ENCODE results near the gene RBM34. TPM values are rescaled to one million over a fixed set of nuclear protein-coding genes. Genes with fewer than 3 reads are reported as not detected.

Gene RBM34
- total and polyA plus RNA-seq, 4 donors, result 60.6 to 88.6 (median 73.2) TPM

DNA sequence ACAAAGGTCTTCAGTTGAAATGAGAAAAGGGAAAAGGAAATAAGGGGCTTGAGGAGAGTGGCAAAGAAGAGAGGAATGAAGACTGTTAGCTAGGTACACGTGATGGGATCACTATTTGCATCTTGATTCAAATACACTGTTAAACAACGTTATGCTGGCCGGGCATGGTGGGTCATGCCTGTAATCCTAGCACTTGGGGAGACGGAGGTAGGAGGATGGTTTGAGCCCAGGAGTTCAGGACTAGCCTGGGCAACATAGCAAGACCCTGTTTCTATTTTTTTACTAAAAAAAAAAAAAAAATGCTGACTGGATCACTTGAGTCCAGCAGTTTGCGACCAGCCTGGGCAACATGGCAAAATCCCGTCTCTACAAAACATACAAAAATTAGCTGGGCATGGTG, 2.4 kb downstream of the RBM34 start:
- H3K4me3 ChIP-seq (ENCODE audit: low read depth, low read length), result no peak overlapping the region
- H3K4me1 ChIP-seq (ENCODE audit: control insufficient read depth, insufficient read depth, low read length), result peaks cover 16% of the 10 kb centered on the region
- H3K36me3 ChIP-seq (ENCODE audit: control insufficient read depth, insufficient read depth, low read length), result peaks cover 37% of the 10 kb centered on the region
- no peaks in the 10 kb centered on the region for H3K27me3 ChIP-seq (ENCODE audit: control insufficient read depth, insufficient read depth, low read length)
- no peaks in the 10 kb centered on the region for H3K9me3 ChIP-seq (ENCODE audit: control insufficient read depth, insufficient read depth, low read length)
- no peak for DNase-seq (ENCODE audit: low read depth in 4 of 6, low spot score in 6 of 6)
- no peak overlapping the region for H3K27ac ChIP-seq (ENCODE audit: low read depth, low read length)
- 100% methylated on average over 2 of the region's 6 CpGs for WGBS (ENCODE audit: insufficient coverage)

DNA sequence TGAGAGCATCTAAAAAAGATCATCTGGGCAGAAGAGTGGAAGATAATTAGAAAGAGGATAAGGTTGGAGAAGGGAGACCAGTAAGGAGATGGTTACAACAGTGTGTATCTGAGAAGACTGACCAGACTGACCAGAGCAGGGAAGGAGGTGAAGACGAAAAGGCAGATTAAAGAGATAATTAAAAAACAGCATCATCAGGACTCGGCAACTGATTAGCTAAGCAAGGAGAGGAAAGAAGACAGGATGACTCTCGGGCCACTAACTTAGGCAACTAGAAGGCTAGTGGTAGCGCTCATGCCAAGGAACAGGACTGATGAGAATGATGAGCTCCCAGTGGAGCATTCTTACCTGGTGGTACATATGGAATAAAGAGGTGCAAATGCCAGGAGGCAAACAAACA, 3.9 kb downstream of the RBM34 start:
- Histone ChIP-seq H3K4me3 (ENCODE audit: low read depth, low read length) (no peak overlapping the region), H3K9me3 (ENCODE audit: control insufficient read depth, insufficient read depth, low read length) (no peaks in the 10 kb centered on the region), H3K36me3 (ENCODE audit: control insufficient read depth, insufficient read depth, low read length) (peaks cover 44% of the 10 kb centered on the region), H3K27ac (ENCODE audit: low read depth, low read length) (no peak overlapping the region), H3K4me1 (ENCODE audit: control insufficient read depth, insufficient read depth, low read length) (peaks cover 16% of the 10 kb centered on the region), H3K27me3 (ENCODE audit: control insufficient read depth, insufficient read depth, low read length) (no peaks in the 10 kb centered on the region)
- DNase-seq (ENCODE audit: low read depth in 4 of 6, low spot score in 6 of 6), result no peak
- WGBS (ENCODE audit: insufficient coverage), result 95% methylated on average over 4 of the region's 4 CpGs

DNA sequence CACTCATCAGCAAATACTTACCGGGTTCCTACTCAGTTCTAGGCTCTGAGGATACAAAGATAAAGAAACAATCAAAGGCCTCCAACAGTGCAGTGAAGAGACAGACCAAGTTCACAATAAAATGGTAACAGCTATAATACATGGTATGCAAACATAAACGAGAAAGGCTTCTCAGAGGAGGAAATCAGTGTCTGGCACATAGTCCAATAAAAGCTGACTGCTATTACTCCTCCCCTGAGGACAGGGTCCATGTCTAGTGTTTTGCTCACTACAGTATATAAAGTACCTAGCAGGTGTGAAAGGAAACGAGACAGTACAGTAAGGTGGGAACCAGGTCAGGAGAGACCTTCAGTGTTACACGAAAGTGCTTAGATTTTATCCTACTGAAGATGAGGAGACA, 4.3 kb downstream of the RBM34 start:
- Histone ChIP-seq H3K36me3 (ENCODE audit: control insufficient read depth, insufficient read depth, low read length) (peaks cover 45% of the 10 kb centered on the region), H3K27me3 (ENCODE audit: control insufficient read depth, insufficient read depth, low read length) (no peaks in the 10 kb centered on the region), H3K27ac (ENCODE audit: low read depth, low read length) (no peak overlapping the region), H3K4me1 (ENCODE audit: control insufficient read depth, insufficient read depth, low read length) (peaks cover 13% of the 10 kb centered on the region), H3K9me3 (ENCODE audit: control insufficient read depth, insufficient read depth, low read length) (no peaks in the 10 kb centered on the region), H3K4me3 (ENCODE audit: low read depth, low read length) (no peak overlapping the region)
- WGBS (ENCODE audit: insufficient coverage), result 94% methylated on average over 2 of the region's 4 CpGs
- no peak for DNase-seq (ENCODE audit: low read depth in 4 of 6, low spot score in 6 of 6)

DNA sequence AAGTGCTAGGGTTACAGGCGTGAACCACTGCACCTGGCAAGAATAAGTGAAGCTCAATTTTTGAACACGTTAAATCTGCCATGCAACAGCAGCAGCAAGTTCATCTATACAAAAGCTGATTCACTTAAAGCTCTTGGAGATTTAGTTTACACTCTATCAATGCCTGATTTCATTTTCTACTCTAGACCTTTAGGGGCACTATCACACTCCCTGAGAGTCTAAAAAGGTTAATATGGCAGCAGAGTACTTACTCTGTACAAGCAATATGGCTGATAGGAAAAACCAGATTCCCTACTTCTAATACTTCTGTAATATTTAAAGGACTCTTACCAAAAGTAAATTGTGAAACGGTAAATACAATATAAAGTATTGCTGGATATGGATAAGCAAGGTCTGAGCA, 4.8 kb downstream of the RBM34 start:
- 100% methylated on average over 2 of the region's 3 CpGs for WGBS (ENCODE audit: insufficient coverage)
- no peaks in the 10 kb centered on the region for H3K9me3 ChIP-seq (ENCODE audit: control insufficient read depth, insufficient read depth, low read length)
- no peak overlapping the region for H3K4me3 ChIP-seq (ENCODE audit: low read depth, low read length)
- H3K36me3 ChIP-seq (ENCODE audit: control insufficient read depth, insufficient read depth, low read length), result peaks cover 49% of the 10 kb centered on the region
- H3K4me1 ChIP-seq (ENCODE audit: control insufficient read depth, insufficient read depth, low read length), result peaks cover 10% of the 10 kb centered on the region
- no peaks in the 10 kb centered on the region for H3K27me3 ChIP-seq (ENCODE audit: control insufficient read depth, insufficient read depth, low read length)
- H3K27ac ChIP-seq (ENCODE audit: low read depth, low read length), result no peak overlapping the region
- DNase-seq (ENCODE audit: low read depth in 4 of 6, low spot score in 6 of 6), result no peak

DNA sequence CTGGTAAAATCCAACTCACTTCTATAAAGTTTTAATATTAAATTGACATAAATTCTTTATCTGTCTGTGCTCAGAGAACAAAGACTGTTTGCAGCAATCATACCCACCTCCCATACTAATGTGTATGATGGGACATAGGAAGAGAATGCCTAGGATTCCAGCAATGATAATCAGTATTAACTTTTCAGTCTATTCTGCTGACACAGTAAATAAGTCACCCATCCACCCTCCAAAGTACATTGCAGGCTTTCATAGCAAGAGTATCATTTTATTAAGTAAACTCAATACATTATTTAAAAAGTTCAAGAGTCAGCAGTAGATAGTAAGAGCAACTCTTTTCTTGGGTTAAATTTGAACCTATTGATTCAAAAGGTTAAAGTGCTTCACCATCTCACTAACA, 8.8 kb downstream of the RBM34 start:
- Histone ChIP-seq H3K4me1 (ENCODE audit: control insufficient read depth, insufficient read depth, low read length) (no peaks in the 10 kb centered on the region), H3K27me3 (ENCODE audit: control insufficient read depth, insufficient read depth, low read length) (no peaks in the 10 kb centered on the region), H3K27ac (ENCODE audit: low read depth, low read length) (no peak overlapping the region), H3K36me3 (ENCODE audit: control insufficient read depth, insufficient read depth, low read length) (peaks cover 48% of the 10 kb centered on the region), H3K4me3 (ENCODE audit: low read depth, low read length) (no peak overlapping the region), H3K9me3 (ENCODE audit: control insufficient read depth, insufficient read depth, low read length) (no peaks in the 10 kb centered on the region)
- no peak for DNase-seq (ENCODE audit: low read depth in 4 of 6, low spot score in 6 of 6)

DNA sequence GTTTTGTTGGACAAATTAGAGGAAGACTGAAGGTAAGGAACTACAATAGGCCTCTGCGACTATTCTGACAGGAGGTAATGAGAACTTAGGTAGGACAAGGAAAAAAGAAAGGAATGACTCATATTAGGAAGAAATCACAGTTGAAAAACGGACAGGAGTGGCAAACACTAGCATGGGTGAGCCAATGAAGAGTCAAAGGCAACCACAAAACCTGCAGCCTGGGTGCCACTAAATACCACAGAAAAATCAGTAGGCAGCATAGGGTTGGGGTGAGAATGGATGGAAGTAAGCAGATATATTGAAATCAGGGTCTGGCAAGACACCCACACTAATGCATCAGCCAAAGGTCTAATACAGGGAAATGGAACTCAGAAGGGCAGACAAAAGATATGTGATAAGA, 10.0 kb downstream of the RBM34 start:
- H3K36me3 ChIP-seq (ENCODE audit: control insufficient read depth, insufficient read depth, low read length), result peaks cover 57% of the 10 kb centered on the region
- no peaks in the 10 kb centered on the region for H3K9me3 ChIP-seq (ENCODE audit: control insufficient read depth, insufficient read depth, low read length)
- no peak overlapping the region for H3K27ac ChIP-seq (ENCODE audit: low read depth, low read length)
- 100% methylated on average over 2 of the region's 2 CpGs for WGBS (ENCODE audit: insufficient coverage)
- no peak overlapping the region for H3K4me3 ChIP-seq (ENCODE audit: low read depth, low read length)
- DNase-seq (ENCODE audit: low read depth in 4 of 6, low spot score in 6 of 6), result no peak
- H3K27me3 ChIP-seq (ENCODE audit: control insufficient read depth, insufficient read depth, low read length), result no peaks in the 10 kb centered on the region
- no peaks in the 10 kb centered on the region for H3K4me1 ChIP-seq (ENCODE audit: control insufficient read depth, insufficient read depth, low read length)

DNA sequence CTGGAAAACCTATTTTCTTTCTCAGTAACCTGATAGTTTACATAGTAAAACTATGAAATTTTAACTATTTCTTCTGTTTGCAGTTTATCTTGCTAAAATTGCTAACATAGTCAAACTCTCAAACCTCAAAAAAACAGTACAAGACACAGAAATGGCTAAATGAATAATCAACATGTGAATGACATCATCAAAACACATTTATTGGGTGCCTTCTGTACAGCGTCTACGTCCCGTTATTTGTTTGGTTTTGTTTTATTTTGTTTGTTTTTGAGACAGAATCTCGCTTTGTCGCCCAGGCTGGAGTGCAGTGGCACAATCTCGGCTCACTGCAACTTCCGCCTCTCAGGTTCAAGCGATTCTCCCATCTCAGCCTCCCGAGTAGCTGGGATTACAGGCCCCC, 11.2 kb downstream of the RBM34 start:
- Histone ChIP-seq H3K27ac (ENCODE audit: low read depth, low read length) (no peak overlapping the region), H3K27me3 (ENCODE audit: control insufficient read depth, insufficient read depth, low read length) (no peaks in the 10 kb centered on the region), H3K4me3 (ENCODE audit: low read depth, low read length) (no peak overlapping the region), H3K4me1 (ENCODE audit: control insufficient read depth, insufficient read depth, low read length) (no peaks in the 10 kb centered on the region), H3K36me3 (ENCODE audit: control insufficient read depth, insufficient read depth, low read length) (peaks cover 56% of the 10 kb centered on the region), H3K9me3 (ENCODE audit: control insufficient read depth, insufficient read depth, low read length) (no peaks in the 10 kb centered on the region)
- 100% methylated on average over 6 of the region's 9 CpGs for WGBS (ENCODE audit: insufficient coverage)
- no peak for DNase-seq (ENCODE audit: low read depth in 4 of 6, low spot score in 6 of 6)

DNA sequence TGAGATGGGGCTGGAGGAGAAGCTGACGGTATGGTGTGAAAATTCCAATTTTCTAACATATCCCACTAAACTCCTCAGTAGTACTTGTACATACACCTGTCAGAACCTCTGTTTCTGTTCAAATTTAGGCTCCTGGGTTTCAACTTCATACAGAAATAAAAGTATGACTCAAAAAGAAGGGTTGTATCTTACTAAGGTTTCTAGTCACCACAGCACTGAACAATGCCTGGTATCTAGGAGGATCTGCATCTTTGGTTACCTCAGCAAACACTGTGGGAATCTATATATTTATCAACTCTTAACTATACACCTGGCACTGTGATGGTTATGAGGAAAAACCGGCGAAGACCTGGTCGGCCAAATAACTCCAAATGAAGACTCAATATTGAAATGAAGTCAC, 13.8 kb downstream of the RBM34 start:
- no CpG with 5 or more reads among the region's 4 CpGs for WGBS (ENCODE audit: insufficient coverage)
- no peaks in the 10 kb centered on the region for H3K9me3 ChIP-seq (ENCODE audit: control insufficient read depth, insufficient read depth, low read length)
- no peak for DNase-seq (ENCODE audit: low read depth in 4 of 6, low spot score in 6 of 6)
- no peaks in the 10 kb centered on the region for H3K4me1 ChIP-seq (ENCODE audit: control insufficient read depth, insufficient read depth, low read length)
- no peaks in the 10 kb centered on the region for H3K27me3 ChIP-seq (ENCODE audit: control insufficient read depth, insufficient read depth, low read length)
- peaks cover 65% of the 10 kb centered on the region for H3K36me3 ChIP-seq (ENCODE audit: control insufficient read depth, insufficient read depth, low read length)
- H3K27ac ChIP-seq (ENCODE audit: low read depth, low read length), result no peak overlapping the region
- H3K4me3 ChIP-seq (ENCODE audit: low read depth, low read length), result no peak overlapping the region

DNA sequence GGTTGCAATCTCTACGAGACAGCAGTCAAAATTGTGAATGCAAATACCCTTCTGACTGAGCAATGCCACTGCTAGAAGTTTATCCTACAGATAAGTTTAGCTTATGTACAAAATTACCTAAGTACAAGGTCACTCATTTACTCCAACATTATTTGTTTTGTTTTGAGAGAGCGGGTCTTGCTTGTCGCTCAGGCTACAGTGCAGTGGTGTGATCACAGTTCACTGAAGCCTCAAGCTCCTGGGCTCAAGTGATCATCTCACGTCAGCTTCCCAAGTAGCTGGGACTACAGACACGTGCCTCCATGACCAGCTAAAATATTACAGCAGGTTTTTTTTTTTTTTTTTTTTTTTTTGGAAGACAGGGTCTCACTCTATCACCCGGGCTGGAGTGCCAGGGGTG, 15.4 kb downstream of the RBM34 start:
- no peak overlapping the region for H3K4me3 ChIP-seq (ENCODE audit: low read depth, low read length)
- H3K4me1 ChIP-seq (ENCODE audit: control insufficient read depth, insufficient read depth, low read length), result no peaks in the 10 kb centered on the region
- DNase-seq (ENCODE audit: low read depth in 4 of 6, low spot score in 6 of 6), result no peak
- H3K36me3 ChIP-seq (ENCODE audit: control insufficient read depth, insufficient read depth, low read length), result peaks cover 60% of the 10 kb centered on the region
- H3K9me3 ChIP-seq (ENCODE audit: control insufficient read depth, insufficient read depth, low read length), result no peaks in the 10 kb centered on the region
- no peak overlapping the region for H3K27ac ChIP-seq (ENCODE audit: low read depth, low read length)
- no peaks in the 10 kb centered on the region for H3K27me3 ChIP-seq (ENCODE audit: control insufficient read depth, insufficient read depth, low read length)
- WGBS (ENCODE audit: insufficient coverage), result 90% methylated on average over 2 of the region's 6 CpGs

DNA sequence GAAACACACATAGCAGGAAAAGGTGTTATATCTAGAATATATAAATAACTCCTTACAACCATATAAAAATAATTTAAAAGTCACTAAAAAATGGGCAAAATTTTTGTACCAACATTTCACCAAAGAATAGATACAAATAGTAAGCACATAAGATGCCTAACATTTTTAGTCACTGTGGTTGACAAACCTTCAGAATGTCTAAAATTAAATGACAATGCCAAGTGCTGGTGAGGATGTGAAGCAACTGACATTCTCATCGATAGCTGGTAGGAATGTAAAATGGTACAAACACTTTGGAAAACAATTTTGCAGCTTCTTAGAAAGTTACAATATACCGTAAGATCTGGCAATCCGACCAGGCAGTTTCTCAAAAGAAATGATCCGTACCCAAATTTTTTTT, 18.1 kb downstream of the RBM34 start:
- no peak for DNase-seq (ENCODE audit: low read depth in 4 of 6, low spot score in 6 of 6)
- H3K4me3 ChIP-seq (ENCODE audit: low read depth, low read length), result no peak overlapping the region
- peaks cover 57% of the 10 kb centered on the region for H3K36me3 ChIP-seq (ENCODE audit: control insufficient read depth, insufficient read depth, low read length)
- no peaks in the 10 kb centered on the region for H3K4me1 ChIP-seq (ENCODE audit: control insufficient read depth, insufficient read depth, low read length)
- no peak overlapping the region for H3K27ac ChIP-seq (ENCODE audit: low read depth, low read length)
- 94% methylated on average over 3 of the region's 4 CpGs for WGBS (ENCODE audit: insufficient coverage)
- no peaks in the 10 kb centered on the region for H3K9me3 ChIP-seq (ENCODE audit: control insufficient read depth, insufficient read depth, low read length)
- H3K27me3 ChIP-seq (ENCODE audit: control insufficient read depth, insufficient read depth, low read length), result no peaks in the 10 kb centered on the region
